Measurements from ENCODE around the gene LRRC23. TPM values are rescaled to one million over a fixed set of nuclear protein-coding genes. Genes with fewer than 3 reads are reported as not detected.

LRRC23 gene
- total and polyA plus RNA-seq, 12 donors, result 6.9 to 29.0 (median 13.1) TPM

DNA sequence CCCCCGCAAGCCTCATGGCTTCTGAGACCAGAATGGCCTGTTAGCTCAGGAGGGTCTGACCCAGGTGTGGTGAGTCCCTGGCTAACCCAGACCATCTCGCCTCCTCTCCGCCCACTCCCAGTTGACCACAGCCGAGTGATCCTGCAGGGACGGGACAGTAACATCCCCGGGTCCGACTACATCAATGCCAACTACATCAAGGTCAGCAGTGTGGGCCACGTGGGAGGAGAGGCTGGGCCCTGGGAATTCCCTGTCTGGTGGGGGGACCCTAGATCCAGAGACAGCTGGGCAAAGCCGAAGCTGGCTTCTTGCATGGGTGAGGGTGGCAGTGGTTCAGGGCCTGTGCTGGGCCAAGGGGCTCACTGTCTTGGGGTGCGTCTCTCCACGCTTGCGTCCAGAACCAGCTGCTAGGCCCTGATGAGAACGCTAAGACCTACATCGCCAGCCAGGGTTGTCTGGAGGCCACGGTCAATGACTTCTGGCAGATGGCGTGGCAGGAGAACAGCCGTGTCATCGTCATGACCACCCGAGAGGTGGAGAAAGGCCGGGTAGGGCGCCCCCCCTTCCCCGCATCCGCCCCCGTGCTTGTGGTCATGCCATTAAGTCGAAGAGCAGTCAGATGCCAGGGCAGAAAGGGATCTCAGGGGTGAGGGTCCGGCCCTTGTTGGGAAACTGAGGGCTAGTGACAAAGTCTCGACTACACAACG lies 51.6 kb downstream of the LRRC23 start:
- no peaks in the 10 kb centered on the region for H3K36me3 ChIP-seq (replicated peaks in 1 of 2)
- DNase-seq, result peak in 1 of 7 donors; percentile 1
- H3K9me3 ChIP-seq (replicated peaks in 1 of 3), result no peaks in the 10 kb centered on the region
- TF ChIP-seq POLR2A (IDR thresholded peaks at IDR 0.05), result no peak
- TF ChIP-seq, protein P1, sequence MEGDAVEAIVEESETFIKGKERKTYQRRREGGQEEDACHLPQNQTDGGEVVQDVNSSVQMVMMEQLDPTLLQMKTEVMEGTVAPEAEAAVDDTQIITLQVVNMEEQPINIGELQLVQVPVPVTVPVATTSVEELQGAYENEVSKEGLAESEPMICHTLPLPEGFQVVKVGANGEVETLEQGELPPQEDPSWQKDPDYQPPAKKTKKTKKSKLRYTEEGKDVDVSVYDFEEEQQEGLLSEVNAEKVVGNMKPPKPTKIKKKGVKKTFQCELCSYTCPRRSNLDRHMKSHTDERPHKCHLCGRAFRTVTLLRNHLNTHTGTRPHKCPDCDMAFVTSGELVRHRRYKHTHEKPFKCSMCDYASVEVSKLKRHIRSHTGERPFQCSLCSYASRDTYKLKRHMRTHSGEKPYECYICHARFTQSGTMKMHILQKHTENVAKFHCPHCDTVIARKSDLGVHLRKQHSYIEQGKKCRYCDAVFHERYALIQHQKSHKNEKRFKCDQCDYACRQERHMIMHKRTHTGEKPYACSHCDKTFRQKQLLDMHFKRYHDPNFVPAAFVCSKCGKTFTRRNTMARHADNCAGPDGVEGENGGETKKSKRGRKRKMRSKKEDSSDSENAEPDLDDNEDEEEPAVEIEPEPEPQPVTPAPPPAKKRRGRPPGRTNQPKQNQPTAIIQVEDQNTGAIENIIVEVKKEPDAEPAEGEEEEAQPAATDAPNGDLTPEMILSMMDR (IDR thresholded peaks at IDR 0.05), result no peak
- H3K27ac ChIP-seq, result no peak overlapping the region
- 67 to 78% (median 76%) methylated on average over 12 to 28 of the region's 28 CpGs for WGBS, 4 donors
- H3K27me3 ChIP-seq, result no peaks in the 10 kb centered on the region
- intact Hi-C loops (cut with DNase I), result loop anchor here (10.0 kb wide), 2 partner anchors 81 to 159 kb away; partner anchors contain the start of gene SPSB2 (in 1 of the 2)
- H3K4me3 ChIP-seq, result no peak overlapping the region
- H3K4me1 ChIP-seq (replicated peaks in 1 of 2), result peaks cover 15 to 47% of the 10 kb centered on the region in 2 donors

DNA sequence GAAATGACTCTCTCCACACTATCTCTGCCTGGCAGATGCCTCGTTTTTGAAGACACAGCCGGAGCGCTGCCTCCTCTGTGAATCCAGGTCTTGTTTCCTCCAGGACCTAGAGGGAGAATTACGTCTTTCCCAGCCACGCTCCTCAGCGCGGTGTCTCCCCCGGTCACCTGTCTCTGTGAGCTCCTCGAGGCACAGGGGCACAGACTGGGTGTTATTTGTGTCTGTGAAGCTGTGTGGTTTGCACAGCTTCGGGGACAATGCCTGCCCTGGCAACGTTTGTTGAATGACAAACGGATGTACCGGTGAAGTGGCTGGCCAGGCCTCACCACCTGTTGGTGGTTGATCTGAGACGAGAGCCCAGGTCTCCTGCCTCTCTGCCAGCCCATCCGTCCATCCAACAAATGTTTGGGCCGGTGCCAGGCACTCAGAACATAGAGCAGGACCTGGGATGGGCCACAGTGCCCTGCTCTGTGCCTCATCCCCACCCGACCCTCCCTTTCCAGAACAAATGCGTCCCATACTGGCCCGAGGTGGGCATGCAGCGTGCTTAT lies 52.6 kb downstream of the LRRC23 start:
- Histone ChIP-seq H3K27me3 (no peaks in the 10 kb centered on the region), H3K36me3 (replicated peaks in 1 of 2) (no peaks in the 10 kb centered on the region), H3K27ac (no peak overlapping the region), H3K4me1 (replicated peaks in 1 of 2) (peaks cover 23 to 58% of the 10 kb centered on the region in 2 donors), H3K4me3 (no peak overlapping the region), H3K9me3 (replicated peaks in 1 of 3) (no peaks in the 10 kb centered on the region)
- no peak for TF ChIP-seq POLR2A (IDR thresholded peaks at IDR 0.05)
- TF ChIP-seq, protein P1 (IDR thresholded peaks at IDR 0.05), result no peak
- 87 to 90% (median 88%) methylated on average over 13 to 20 of the region's 20 CpGs for WGBS, 4 donors
- intact Hi-C loops (cut with DNase I), result loop anchor here (10.0 kb wide), 2 partner anchors 82 to 158 kb away; partner anchors contain the start of gene SPSB2 (in 1 of the 2)
- peak in 2 of 7 donors; percentile 3 to 18 for DNase-seq

DNA sequence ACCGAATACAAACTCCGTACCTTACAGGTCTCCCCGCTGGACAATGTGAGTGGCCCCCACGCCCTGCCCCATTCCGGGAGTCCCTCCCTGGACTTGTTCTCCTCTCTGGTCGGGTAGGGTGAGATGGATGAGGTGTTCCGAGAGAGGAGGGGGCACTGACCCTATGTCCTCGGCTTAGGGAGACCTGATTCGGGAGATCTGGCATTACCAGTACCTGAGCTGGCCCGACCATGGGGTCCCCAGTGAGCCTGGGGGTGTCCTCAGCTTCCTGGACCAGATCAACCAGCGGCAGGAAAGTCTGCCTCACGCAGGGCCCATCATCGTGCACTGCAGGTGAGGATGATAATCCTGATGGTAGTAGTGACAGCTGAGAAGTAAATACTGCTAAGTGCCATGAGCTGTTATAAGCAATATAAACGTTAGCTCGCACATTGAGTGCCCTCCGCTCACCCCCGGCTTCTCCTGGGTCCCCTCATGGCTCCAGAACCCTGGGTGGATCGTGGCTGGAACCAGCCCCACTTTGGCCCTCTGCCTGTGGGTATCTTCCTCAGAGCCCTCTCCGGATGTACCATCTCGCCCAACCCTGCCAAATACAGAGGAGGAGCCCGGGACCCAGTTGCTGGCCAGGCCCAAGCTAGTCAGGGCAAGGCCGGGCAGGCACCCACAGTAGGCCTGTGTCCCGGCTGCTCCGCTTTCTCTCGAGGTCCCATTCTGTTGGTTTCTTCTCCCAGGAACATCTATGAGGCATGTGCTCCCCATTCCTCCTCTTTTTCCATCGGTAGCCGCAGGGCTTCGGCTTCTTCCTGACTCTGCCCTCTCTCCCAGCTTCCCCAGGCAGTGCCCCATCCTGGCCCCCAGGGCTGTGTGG lies 53.4 kb downstream of the LRRC23 start:
- intact Hi-C loops (cut with DNase I), result loop anchor here (10.0 kb wide), 2 partner anchors 83 to 157 kb away; partner anchors contain the start of gene SPSB2 (in 1 of the 2)
- TF ChIP-seq, protein P1 (IDR thresholded peaks at IDR 0.05), result no peak
- no peak for TF ChIP-seq POLR2A (IDR thresholded peaks at IDR 0.05)
- Histone ChIP-seq H3K27ac (peak overlapping the region in 3 of 5 donors; percentile 26 to 94 (median 70)), H3K4me3 (no peak overlapping the region), H3K9me3 (replicated peaks in 1 of 3) (no peaks in the 10 kb centered on the region), H3K27me3 (no peaks in the 10 kb centered on the region), H3K4me1 (replicated peaks in 1 of 2) (peaks cover 23 to 60% of the 10 kb centered on the region in 2 donors), H3K36me3 (replicated peaks in 1 of 2) (no peaks in the 10 kb centered on the region)
- WGBS, 4 donors, result 81 to 88% (median 84%) methylated on average over 19 to 28 of the region's 28 CpGs
- DNase-seq, result peak in 1 of 7 donors; percentile 13

Measured in adrenal gland (tissue), 12 donors.